ENCODE data around the gene PTGDS.

Gene PTGDS

GRCh38 chr9:136957461-136957860, 19.8 kb upstream of the PTGDS start:
- ChIA-PET CTCF (no interaction called here), POLR2A (no interaction called here)
- no peak for TF ChIP-seq CTCF (IDR thresholded peaks at IDR 0.05; ENCODE audit: control extremely low read depth, extremely low read depth, low read depth, missing control alignments)
- DNase-seq (ENCODE audit: extremely low spot score) = no peak

- no peak for TF ChIP-seq CTCF (IDR thresholded peaks at IDR 0.05; ENCODE audit: control extremely low read depth, extremely low read depth, low read depth, missing control alignments)
- ChIA-PET CTCF (interaction anchor here (0.9 to 1.1 kb wide), 3 partner anchors 71 to 115 kb away, joined by 3 to 5 read pairs (median 3); partner anchors contain the start of gene AJM1), POLR2A (no interaction called here)
- no peak for DNase-seq (ENCODE audit: extremely low spot score)
Observed at GRCh38 chr9:136957901-136958300, 19.4 kb upstream of the PTGDS start.

- ChIA-PET POLR2A (no interaction called here), CTCF (interaction anchor here (0.9 to 1.1 kb wide), 3 partner anchors 71 to 116 kb away, joined by 3 to 5 read pairs (median 3); partner anchors contain the start of gene AJM1)
- no peak for TF ChIP-seq CTCF (IDR thresholded peaks at IDR 0.05; ENCODE audit: control extremely low read depth, extremely low read depth, low read depth, missing control alignments)
- no peak for DNase-seq (ENCODE audit: extremely low spot score)
Observed at GRCh38 chr9:136958473-136958872, 18.8 kb upstream of the PTGDS start.

GRCh38 chr9:136958898-136959850, 18.1 kb upstream of the PTGDS start:
- CTCF ChIA-PET = interaction anchor here (0.9 to 1.5 kb wide), 6 partner anchors 11 to 117 kb away, joined by 3 to 5 read pairs (median 4); partner anchors contain the start of gene AJM1
- POLR2A ChIA-PET = no interaction called here

GRCh38 chr9:136960212-136960937, 16.9 kb upstream of the PTGDS start:
- TF ChIP-seq CTCF (IDR thresholded peaks at IDR 0.05; ENCODE audit: control extremely low read depth, extremely low read depth, low read depth, missing control alignments) = no peak
- ChIA-PET POLR2A (no interaction called here), CTCF (interaction anchor here (1.2 to 1.7 kb wide), 5 partner anchors 10 to 69 kb away, joined by 4 to 5 read pairs (median 4); no protein-coding TSS in a partner anchor)
- DNase-seq (ENCODE audit: extremely low spot score) = no peak

More at GRCh38 chr9:136958898-136959850, 18.1 kb upstream of the PTGDS start:
- no peak for TF ChIP-seq CTCF (IDR thresholded peaks at IDR 0.05; ENCODE audit: control extremely low read depth, extremely low read depth, low read depth, missing control alignments)
- no peak for DNase-seq (ENCODE audit: extremely low spot score)

- POLR2A ChIA-PET = no interaction called here
- CTCF ChIA-PET = interaction anchor here (1.2 to 1.7 kb wide), 2 partner anchors 9 to 13 kb away, joined by 4 read pairs; no protein-coding TSS in a partner anchor
- no peak for DNase-seq (ENCODE audit: extremely low spot score)
- TF ChIP-seq CTCF (IDR thresholded peaks at IDR 0.05; ENCODE audit: control extremely low read depth, extremely low read depth, low read depth, missing control alignments) = no peak
Observed at GRCh38 chr9:136960938-136961275, 16.4 kb upstream of the PTGDS start.

Measured in GM10248 (cell line).